ENCODE results near the gene C19orf67.

The C19orf67 gene

GRCh38 chr19:14107581-14108461 lies 22.2 kb upstream of the C19orf67 start:
- DNase-seq, result no peak

DNA sequence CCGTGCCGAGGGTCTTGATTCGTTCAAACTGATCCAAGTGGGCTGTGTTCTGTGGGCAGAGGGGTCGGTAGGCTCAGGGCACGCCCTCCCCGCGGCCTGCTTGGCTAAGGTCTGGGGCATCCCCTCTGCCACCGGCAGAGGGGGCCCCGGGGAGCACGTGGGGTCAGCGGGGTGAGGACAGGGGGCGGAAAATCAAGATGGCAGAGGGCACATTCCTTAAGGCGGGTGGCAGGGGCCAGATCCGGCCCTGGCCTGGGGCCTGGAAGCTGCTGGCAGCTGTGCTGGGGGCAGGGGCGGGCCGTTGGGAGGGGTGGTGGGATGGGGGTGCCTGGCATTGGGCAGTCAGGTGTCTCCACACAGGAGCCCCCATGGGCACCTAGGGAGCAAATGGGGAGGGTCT lies 21.3 kb upstream of the C19orf67 start:
- DNase-seq, result no peak

DNA sequence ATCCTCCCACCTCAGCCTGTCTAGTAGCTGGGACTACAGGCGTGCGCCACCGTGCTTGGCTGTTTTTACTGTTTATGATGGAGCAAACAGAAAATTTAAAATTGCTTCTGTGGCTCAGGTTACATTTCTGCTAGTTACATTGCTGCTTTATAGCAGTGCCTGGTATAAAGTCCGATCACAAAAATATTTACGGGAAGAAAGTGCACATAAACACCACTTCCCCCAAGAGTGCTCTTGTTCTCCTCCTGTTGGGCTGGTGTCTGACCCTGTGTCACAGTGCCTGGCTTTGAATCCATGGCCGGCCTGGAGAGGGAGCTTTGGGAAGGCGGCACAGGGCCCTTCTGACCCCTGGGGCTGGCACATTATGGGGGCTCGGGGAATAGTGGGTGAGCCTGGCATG lies 20.1 kb upstream of the C19orf67 start:
- no peak for DNase-seq

GRCh38 chr19:14103310-14103709 lies 17.7 kb upstream of the C19orf67 start:
- no peak for DNase-seq

- no peak for DNase-seq
Measured at GRCh38 chr19:14102756-14103155, 17.2 kb upstream of the C19orf67 start.

GRCh38 chr19:14102102-14102696 lies 16.6 kb upstream of the C19orf67 start:
- no peak for DNase-seq

DNA sequence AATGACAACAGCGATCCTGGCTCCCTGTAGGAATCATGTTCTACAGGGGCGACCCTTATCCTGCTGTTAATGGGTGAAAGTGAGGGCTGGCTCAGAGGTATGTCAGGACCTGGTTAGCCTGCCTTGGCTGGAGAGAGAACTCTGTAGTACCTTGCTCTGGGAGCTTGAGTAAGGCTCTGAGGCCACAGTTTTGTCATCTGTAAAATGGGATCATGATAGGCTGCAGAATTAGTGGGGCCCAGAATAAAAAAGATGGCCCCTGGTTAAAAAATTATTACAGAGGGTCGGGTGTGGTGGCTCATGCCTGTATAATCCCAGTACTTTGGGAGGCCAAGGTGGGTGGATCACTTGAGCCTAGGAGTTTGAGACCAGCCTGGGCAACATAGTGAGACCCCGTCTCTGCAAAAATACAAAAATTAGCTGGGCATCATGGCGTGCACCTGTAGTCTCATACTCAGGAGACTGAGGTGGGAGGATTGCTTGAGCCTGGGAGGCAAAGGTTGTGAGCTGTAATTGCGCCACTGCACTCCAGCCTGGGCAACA lies 15.5 kb upstream of the C19orf67 start:
- DNase-seq, result no peak

DNA sequence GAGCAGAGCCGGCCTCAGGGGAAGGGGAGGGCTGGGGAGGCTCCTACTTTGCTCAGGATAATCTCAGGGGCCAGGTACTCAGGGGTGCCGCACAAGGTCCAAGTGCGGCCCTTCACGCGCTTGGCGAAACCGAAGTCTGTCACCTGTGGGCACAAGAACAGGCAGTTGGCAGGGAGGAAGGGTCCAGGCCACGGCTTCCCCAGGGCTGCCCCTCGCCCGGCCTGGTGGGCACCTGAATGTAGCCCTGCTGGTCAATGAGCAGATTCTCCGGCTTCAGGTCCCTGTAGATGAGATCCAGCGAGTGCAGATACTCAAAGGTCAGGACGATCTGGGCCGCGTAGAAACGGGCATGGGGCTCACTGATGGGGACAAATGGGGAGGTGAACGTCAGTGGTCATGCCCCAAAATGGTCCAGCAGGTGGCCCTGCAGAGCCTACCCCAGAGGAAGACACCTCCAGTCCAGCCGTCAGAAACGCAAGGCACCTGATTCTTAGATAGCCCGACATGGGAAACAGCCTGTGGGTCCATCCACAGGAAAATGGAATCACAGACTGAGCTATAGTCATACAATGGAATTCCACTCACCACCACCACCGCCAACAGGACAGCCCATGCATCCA lies 12.1 kb upstream of the C19orf67 start:
- no peak for DNase-seq

GRCh38 chr19:14096272-14096992 lies 10.8 kb upstream of the C19orf67 start:
- no peak for DNase-seq

DNA sequence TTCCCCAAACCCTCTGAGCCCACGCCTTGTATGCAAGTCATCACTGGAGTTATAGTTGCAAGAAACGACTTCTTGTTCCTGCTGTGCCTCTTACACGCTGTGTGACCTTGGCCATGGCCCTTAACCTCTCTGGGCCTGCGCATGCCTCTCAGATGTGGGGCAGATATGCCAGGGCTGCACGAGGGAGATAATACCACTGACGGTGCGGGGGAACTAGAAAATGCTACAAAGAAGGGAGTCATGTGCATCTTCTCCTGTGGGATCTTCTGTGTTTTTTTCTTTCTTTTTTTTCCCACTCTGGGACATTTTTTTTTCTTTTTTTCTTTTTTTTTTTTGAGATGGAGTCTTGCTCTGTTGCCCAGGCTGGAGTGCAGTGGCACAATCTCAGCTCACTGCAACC lies 9.3 kb upstream of the C19orf67 start:
- DNase-seq, result no peak

DNA sequence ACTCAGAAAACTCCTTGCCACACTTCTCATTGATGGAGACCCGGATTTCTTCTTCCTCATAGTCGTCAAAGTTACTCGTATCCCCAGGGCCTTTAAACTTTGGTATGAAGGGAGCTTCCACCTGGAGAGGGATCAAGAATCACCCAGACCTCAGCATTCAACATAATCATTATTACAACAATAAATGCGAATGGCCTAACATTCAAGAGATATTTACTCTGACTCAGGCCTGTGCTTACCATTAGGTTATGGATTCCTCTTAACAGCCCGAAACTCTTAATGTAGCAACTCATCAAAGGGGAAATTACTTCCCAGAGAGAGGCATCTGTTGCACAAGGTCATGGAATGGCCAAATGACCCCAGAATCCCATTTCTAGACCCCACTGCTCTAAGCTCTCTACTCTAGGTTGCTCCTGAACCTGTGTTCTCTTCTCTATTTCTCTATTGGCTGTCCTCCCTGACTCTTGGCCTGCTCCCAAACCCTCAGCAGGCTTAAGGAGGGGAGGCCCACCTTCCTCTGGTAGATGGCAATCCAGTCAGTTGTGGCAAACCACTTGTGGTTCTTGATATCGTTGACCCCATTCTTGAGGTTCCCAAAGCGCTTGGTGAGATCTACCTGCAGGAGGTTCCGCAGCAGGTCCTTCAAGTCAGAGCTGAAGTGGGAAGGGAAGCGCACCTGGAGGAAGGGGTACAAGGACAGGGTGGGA lies 7.7 kb upstream of the C19orf67 start:
- DNase-seq, result no peak

DNA sequence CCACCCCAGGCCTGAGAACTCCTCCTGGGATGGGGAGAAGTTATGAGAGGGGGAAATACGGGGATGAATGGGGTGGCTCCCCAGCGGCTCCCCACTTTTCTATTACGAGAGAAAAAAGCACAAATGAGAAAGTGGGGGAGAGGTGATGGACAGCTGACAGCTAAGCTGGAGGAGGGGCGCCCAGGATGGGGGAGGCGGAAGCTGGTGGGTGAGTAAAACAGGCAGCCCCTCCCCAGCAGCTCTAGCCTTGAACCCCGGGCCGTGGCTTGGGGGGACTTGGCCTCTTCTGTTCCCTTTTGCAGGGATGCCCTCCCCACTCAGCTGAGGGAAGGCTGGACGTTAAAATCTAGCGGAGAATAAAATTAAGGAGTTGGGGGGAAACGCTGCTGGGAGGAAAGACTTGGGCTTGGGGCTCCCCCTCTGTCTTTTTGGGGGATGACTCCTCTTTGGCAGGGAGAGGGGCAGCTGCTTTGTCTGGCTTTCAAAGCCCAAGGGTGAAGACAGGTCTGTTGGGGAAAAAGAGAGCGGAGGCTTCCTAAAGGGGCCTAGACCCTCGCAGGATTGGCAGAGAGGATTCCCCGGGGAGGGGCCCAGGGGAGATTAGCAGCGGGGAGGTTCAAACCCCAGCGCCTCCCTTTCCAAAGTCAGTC lies 6.4 kb upstream of the C19orf67 start:
- no peak for DNase-seq

DNA sequence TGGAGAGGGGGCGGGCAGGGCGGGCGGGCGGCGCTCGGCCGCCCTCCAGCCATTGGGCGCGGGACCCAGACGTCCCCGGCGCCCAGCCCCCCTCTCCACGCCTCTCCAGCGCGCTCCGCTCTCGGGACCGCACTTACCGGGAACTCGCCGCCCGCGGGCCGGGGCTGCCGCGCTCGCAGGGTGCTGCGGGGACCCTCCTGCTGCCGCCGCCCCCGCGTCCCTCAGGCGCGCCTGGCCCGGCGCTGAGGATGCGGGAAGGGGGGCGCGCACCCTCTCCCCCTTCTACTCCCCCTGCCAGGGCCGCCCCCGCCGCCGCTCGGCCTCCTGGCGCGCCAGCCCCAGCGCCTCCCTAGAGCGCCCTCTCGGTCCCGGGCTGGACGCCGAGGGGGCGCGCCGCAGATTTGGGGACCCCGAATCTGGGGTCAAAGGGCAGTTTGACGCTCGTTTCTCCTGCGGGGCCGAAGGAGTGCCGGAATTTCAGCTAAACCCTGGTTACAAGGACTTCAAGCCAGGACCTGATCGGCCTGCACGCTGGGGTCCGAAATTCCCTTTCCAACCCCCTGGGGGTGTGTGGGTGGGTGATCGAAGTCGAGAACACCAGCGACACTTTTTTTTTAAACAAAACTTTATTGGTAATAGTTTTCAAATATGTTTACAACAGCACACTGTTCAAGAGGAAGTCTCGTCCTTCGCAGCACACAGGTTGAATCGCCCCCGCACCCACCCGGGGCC lies 5.7 kb upstream of the C19orf67 start:
- peak; percentile 41 for DNase-seq

DNA sequence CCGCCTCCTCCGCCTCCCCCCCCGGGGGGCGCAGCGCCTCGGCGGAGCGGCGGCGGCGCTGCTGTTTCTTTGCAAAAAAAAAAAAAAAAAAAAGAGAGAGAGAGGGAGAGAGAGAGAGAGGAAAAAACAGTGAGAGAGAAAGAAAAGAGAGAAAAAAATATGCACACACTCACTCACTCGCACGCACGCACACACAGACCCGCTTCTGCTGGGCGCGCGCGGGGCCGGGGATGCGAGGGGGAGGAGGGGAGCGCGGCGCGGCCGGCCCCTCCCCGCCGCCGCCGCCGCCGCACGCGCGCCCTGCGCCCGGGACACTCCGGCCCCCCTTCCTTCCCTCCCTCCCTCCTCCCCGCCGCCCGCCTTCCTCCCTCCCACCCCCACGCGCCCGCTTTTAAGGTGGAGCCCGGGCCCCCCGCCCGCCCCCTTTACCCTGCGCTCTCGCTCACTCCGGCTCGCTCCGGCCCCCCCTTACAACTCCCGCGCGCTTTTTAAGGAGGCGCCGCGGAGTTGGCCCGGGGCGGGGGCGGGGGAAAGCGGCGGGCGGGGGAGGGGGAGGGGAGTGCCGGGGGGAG lies 5.0 kb upstream of the C19orf67 start, which contains the start of gene SAMD1:
TSS of gene SAMD1 (minus strand) at position 243 of the 572 bp plus-strand sequence.
- peak; percentile 52 for DNase-seq

DNA sequence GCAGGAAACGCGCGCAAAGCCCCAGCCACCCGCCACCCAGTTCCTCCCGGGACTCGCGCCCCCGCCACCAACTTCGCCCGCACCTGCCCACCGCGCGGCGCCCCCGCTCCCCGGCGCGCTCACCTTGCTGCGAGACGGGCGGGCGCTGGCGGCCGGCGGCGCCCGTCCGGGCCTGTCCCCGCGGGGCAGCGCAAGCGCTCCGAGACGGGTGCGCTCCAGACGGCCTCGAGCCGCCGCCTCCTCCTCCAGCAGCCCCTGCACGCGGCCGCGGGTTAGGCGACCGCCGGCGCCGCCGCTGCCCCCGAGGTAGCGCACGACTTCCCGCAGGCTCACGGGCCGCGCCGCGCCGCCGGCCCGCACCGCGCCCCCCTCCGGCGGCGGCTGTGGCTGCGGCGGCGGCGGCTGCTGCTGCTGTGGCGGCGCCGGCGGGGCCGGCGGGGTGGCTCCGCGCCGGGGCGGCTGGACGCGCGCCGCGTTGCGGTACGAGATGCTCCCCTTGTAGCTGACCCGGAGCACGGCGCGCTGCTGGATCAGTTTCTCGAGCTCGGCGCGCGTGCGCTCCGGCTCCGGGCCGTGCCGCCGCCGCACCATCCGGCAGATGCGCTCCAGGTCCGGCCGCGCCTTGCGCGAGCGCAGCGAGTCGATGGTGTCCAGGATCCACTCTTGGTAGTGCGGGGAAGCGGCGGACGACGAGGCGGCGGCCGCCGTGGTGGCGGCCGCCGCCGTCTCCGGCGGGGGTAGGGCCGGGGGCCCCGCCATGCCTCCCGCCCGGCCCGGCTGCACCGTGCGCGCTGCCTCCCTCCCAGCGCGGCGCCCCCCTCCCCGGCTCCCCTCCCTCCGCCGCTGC lies 4.3 kb upstream of the C19orf67 start:
- no peak for DNase-seq

- no peak for DNase-seq
Measured at GRCh38 chr19:14089412-14089661, 3.8 kb upstream of the C19orf67 start.

- no peak for DNase-seq
Measured at GRCh38 chr19:14088634-14089411, 3.2 kb upstream of the C19orf67 start.

GRCh38 chr19:14086098-14086497 lies 515 bp upstream of the C19orf67 start:
- no peak for DNase-seq

DNA sequence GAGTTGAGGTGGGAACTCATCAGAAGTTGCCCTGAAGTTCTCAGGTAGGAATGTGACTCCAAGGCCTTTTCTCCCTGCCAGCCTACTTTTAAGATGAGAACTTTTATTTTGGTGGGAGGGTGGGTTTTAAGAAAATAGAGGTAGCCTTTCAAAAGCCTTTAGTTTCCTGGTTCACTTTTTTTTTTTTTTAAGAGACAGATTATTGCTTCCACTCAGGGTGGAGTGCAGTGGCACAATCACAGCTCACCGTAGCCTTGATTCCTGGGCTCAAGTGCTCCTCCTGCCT lies 3.0 kb downstream of the C19orf67 start:
- no peak for DNase-seq

Measured in T1000 (cell line).